ENCODE data around the gene RNASE12. TPM values are rescaled to one million over a fixed set of nuclear protein-coding genes. Genes with fewer than 3 reads are reported as not detected.

RNASE12 gene
- polyA plus RNA-seq, 4 donors, result not detected

- peaks cover 0 to 2% (median 0%) of the 10 kb centered on the region in 3 donors for H3K27me3 ChIP-seq (ENCODE audit: control insufficient read depth in 3 of 3, insufficient read depth in 3 of 3, low read length in 3 of 3)
- H3K36me3 ChIP-seq (ENCODE audit: control insufficient read depth in 3 of 3, insufficient read depth in 2 of 3, low read depth in 1 of 3, low read length in 3 of 3), result no peaks in the 10 kb centered on the region
- DNase-seq, result no peak
- peaks cover 0 to 10% (median 0%) of the 10 kb centered on the region in 3 donors for H3K4me1 ChIP-seq (ENCODE audit: control insufficient read depth in 3 of 3, insufficient read depth in 2 of 3, low read depth in 1 of 3, low read length in 2 of 3)
- no peak for FAIRE-seq
- H3K9me3 ChIP-seq (ENCODE audit: control insufficient read depth in 2 of 2, insufficient read depth in 1 of 2, low read depth in 1 of 2, low read length in 1 of 2), result no peaks in the 10 kb centered on the region
- H3K4me3 ChIP-seq (ENCODE audit: low read depth in 1 of 3, low read length in 3 of 3), result no peak overlapping the region
- 88 to 89% (median 89%) methylated on average over 2 of the region's 2 CpGs for WGBS, 3 donors
- no peak overlapping the region for H3K27ac ChIP-seq (ENCODE audit: low read depth in 1 of 3, low read length in 2 of 3)
Measured at GRCh38 chr14:20550926-20551325, 40.2 kb downstream of the RNASE12 start.

- no peak for FAIRE-seq
- 87 to 91% (median 88%) methylated on average over 10 of the region's 10 CpGs for WGBS, 3 donors
- Histone ChIP-seq H3K27ac (ENCODE audit: low read depth in 1 of 3, low read length in 2 of 3) (no peak overlapping the region), H3K36me3 (ENCODE audit: control insufficient read depth in 3 of 3, insufficient read depth in 2 of 3, low read depth in 1 of 3, low read length in 3 of 3) (no peaks in the 10 kb centered on the region), H3K4me1 (ENCODE audit: control insufficient read depth in 3 of 3, insufficient read depth in 2 of 3, low read depth in 1 of 3, low read length in 2 of 3) (peaks cover 0 to 10% (median 0%) of the 10 kb centered on the region in 3 donors), H3K27me3 (ENCODE audit: control insufficient read depth in 3 of 3, insufficient read depth in 3 of 3, low read length in 3 of 3) (peaks cover 0 to 2% (median 0%) of the 10 kb centered on the region in 3 donors), H3K9me3 (ENCODE audit: control insufficient read depth in 2 of 2, insufficient read depth in 1 of 2, low read depth in 1 of 2, low read length in 1 of 2) (no peaks in the 10 kb centered on the region), H3K4me3 (ENCODE audit: low read depth in 1 of 3, low read length in 3 of 3) (no peak overlapping the region)
- DNase-seq, result peak in 1 of 2 donors; percentile 17
Measured at GRCh38 chr14:20548414-20549158, 42.6 kb downstream of the RNASE12 start.

- Histone ChIP-seq H3K4me1 (ENCODE audit: control insufficient read depth in 3 of 3, insufficient read depth in 2 of 3, low read depth in 1 of 3, low read length in 2 of 3) (peaks cover 0 to 10% (median 0%) of the 10 kb centered on the region in 3 donors), H3K27ac (ENCODE audit: low read depth in 1 of 3, low read length in 2 of 3) (peak overlapping the region in 1 of 3 donors; percentile 1), H3K27me3 (ENCODE audit: control insufficient read depth in 3 of 3, insufficient read depth in 3 of 3, low read length in 3 of 3) (peaks cover 0 to 2% (median 0%) of the 10 kb centered on the region in 3 donors), H3K9me3 (ENCODE audit: control insufficient read depth in 2 of 2, insufficient read depth in 1 of 2, low read depth in 1 of 2, low read length in 1 of 2) (no peaks in the 10 kb centered on the region), H3K36me3 (ENCODE audit: control insufficient read depth in 3 of 3, insufficient read depth in 2 of 3, low read depth in 1 of 3, low read length in 3 of 3) (no peaks in the 10 kb centered on the region), H3K4me3 (ENCODE audit: low read depth in 1 of 3, low read length in 3 of 3) (no peak overlapping the region)
- WGBS, 3 donors, result 29 to 46% (median 39%) methylated on average over 3 of the region's 3 CpGs
- FAIRE-seq, result no peak
- DNase-seq, result peak in 1 of 2 donors; percentile 85
Measured at GRCh38 chr14:20546877-20547276, 44.3 kb downstream of the RNASE12 start.

Other genes starting within 250 kb of the RNASE12 start
- gene PARP2, start 247.7 kb downstream of the RNASE12 start, polyA plus RNA-seq, result 10 to 100 TPM in 3 of 4 donors, 1 to 10 TPM in 1; 9.5 to 26.8 (median 14.2) TPM
- gene TEP1, start 177.9 kb downstream of the RNASE12 start, polyA plus RNA-seq, result 10 to 100 TPM; 32.9 to 87.4 (median 66.0) TPM
- under 1 TPM in 3 of 4 donors, not detected in 1; under 0.01 to 0.37 (median 0.07) TPM for gene KLHL33, start 155.2 kb downstream of the RNASE12 start, polyA plus RNA-seq
- gene OSGEP, start 136.6 kb downstream of the RNASE12 start, polyA plus RNA-seq, result 10 to 100 TPM; 38.6 to 59.1 (median 45.8) TPM
- gene APEX1, start 136.2 kb downstream of the RNASE12 start, polyA plus RNA-seq, result 100 to 1,000 TPM; 122 to 216 (median 191) TPM
- gene PIP4P1, start 129.9 kb downstream of the RNASE12 start, polyA plus RNA-seq, result 10 to 100 TPM; 37.6 to 55.1 (median 49.2) TPM
- 100 to 1,000 TPM; 168 to 353 (median 202) TPM for gene PNP, start 122.0 kb downstream of the RNASE12 start, polyA plus RNA-seq
- gene RNASE10, start 85.8 kb downstream of the RNASE12 start, polyA plus RNA-seq, result under 1 TPM in 1 of 4 donors, not detected in 3; 0.78 TPM
- not detected for gene RNASE9, start 30.3 kb downstream of the RNASE12 start, polyA plus RNA-seq
- not detected for gene RNASE11, start 3.4 kb downstream of the RNASE12 start, polyA plus RNA-seq
- not detected for gene OR6S1, start 50.3 kb upstream of the RNASE12 start, polyA plus RNA-seq
- 10 to 100 TPM in 3 of 4 donors, 1 to 10 TPM in 1; 8.1 to 45.7 (median 31.1) TPM for gene RNASE4, start 93.2 kb upstream of the RNASE12 start, polyA plus RNA-seq
- 10 to 100 TPM; 13.4 to 63.1 (median 20.8) TPM for gene ANG, start 97.4 kb upstream of the RNASE12 start, polyA plus RNA-seq
- not detected for gene EDDM3A, start 154.5 kb upstream of the RNASE12 start, polyA plus RNA-seq
- not detected for gene EDDM3B, start 177.0 kb upstream of the RNASE12 start, polyA plus RNA-seq
- gene RNASE6, start 189.9 kb upstream of the RNASE12 start, polyA plus RNA-seq, result 10 to 100 TPM in 2 of 4 donors, 1 to 10 TPM in 2; 3.1 to 20.0 (median 10.3) TPM
- 100 to 1,000 TPM in 1 of 4 donors, 10 to 100 TPM in 3; 51.3 to 229 (median 84.7) TPM for gene RNASE1, start 211.5 kb upstream of the RNASE12 start, polyA plus RNA-seq